Sigmoid colon (tissue), 4 donors: ENCODE measurements around the gene SCAANT1.

ENCODE experiments used
- CTCF ChIP-seq, 4 experiments: fragments of 450-650 bp in 3 of 4; fragments of 200-600 bp in 1 of 4; IDR thresholded peaks; one replicate each; pipeline ENCODE4 v1.5.1; 2016 to 2019; ENCODE audit warnings: antibody characterized with exemption in 4 of 4, mild to moderate bottlenecking in 3 of 4, moderate library complexity in 2 of 4
- POLR2A ChIP-seq, 2 donors: fragments of 450-650 bp; IDR thresholded peaks; one replicate each; pipeline ENCODE4 v1.6.1; 2016; ENCODE audit warnings: antibody characterized with exemption in 2 of 2, mild to moderate bottlenecking in 2 of 2, moderate library complexity in 2 of 2
- POLR2AphosphoS5 ChIP-seq, 4 donors: sonication (generic); formaldehyde crosslinking; IDR thresholded peaks; one replicate each; pipeline ENCODE4 v1.6.1; 2017; ENCODE audit warnings: antibody characterized with exemption in 4 of 4

- TF ChIP-seq CTCF (IDR thresholded peaks at IDR 0.05) (no peak), POLR2A (IDR thresholded peaks at IDR 0.05) (no peak), POLR2AphosphoS5 (IDR thresholded peaks at IDR 0.05) (no peak)
These were observed 36.8 kb upstream of the SCAANT1 start for GRCh38 chr3:63949005-63949404.
